Measurements from ENCODE around the gene SMYD3. TPM values are rescaled to one million over a fixed set of nuclear protein-coding genes. Genes with fewer than 3 reads are reported as not detected.

Gene SMYD3
- total and polyA plus RNA-seq, 4 donors: 10.5 to 40.1 (median 32.5) TPM

DNA sequence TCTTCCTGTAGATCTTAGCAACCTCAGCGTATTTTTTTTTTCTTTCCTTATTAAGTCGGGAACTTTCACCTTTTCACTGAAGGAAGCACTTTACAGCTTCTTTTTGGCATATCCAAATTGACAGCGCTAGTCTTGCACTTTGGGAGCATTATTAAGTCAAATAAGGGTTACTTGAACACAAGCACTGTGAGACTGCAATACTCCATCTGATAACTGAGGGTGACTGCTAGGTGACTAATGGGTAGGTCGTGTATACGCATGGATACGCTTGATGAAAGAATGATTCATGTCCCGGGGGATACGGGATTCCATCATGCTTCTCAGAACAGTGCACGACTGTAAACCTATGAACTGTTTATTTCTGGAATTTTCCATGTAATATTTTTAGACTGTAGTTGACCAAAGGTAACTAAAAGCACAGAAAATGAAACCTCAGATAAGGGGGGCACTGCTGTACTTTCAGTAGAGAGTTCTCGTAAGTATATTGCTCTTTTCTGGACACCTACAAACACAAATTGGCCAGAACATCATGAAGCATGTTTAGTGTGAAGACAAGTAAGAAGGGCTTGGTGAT is 364.7 kb downstream of the SMYD3 start:
- Histone ChIP-seq H3K36me3 (ENCODE audit: control insufficient read depth in 4 of 4, insufficient read depth in 4 of 4, low read length in 4 of 4) (no peaks in the 10 kb centered on the region), H3K27me3 (ENCODE audit: control insufficient read depth in 3 of 3, insufficient read depth in 3 of 3, low read length in 2 of 3) (no peaks in the 10 kb centered on the region), H3K4me3 (no peak overlapping the region), H3K9me3 (ENCODE audit: control insufficient read depth in 4 of 4, insufficient read depth in 3 of 4, low read length in 3 of 4) (no peaks in the 10 kb centered on the region), H3K9ac (ENCODE audit: insufficient read depth in 1 of 2, low read length in 2 of 2) (no peak overlapping the region), H3K27ac (ENCODE audit: low read depth in 1 of 2, low read length in 1 of 2) (no peak overlapping the region), H3K4me1 (ENCODE audit: control insufficient read depth in 5 of 5, insufficient read depth in 5 of 5, low read length in 5 of 5) (no peaks in the 10 kb centered on the region)
- TF ChIP-seq, protein P1, sequence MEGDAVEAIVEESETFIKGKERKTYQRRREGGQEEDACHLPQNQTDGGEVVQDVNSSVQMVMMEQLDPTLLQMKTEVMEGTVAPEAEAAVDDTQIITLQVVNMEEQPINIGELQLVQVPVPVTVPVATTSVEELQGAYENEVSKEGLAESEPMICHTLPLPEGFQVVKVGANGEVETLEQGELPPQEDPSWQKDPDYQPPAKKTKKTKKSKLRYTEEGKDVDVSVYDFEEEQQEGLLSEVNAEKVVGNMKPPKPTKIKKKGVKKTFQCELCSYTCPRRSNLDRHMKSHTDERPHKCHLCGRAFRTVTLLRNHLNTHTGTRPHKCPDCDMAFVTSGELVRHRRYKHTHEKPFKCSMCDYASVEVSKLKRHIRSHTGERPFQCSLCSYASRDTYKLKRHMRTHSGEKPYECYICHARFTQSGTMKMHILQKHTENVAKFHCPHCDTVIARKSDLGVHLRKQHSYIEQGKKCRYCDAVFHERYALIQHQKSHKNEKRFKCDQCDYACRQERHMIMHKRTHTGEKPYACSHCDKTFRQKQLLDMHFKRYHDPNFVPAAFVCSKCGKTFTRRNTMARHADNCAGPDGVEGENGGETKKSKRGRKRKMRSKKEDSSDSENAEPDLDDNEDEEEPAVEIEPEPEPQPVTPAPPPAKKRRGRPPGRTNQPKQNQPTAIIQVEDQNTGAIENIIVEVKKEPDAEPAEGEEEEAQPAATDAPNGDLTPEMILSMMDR (IDR thresholded peaks at IDR 0.05; ENCODE audit: control extremely low read depth, extremely low read depth): no peak
- whole genome bisulfite sequencing, 2 donors: 89 to 93% methylated on average over 10 of the region's 10 CpGs
- ATAC-seq (ENCODE audit: insufficient read depth, low FRiP score) (no peak), DNase-seq (no peak)

DNA sequence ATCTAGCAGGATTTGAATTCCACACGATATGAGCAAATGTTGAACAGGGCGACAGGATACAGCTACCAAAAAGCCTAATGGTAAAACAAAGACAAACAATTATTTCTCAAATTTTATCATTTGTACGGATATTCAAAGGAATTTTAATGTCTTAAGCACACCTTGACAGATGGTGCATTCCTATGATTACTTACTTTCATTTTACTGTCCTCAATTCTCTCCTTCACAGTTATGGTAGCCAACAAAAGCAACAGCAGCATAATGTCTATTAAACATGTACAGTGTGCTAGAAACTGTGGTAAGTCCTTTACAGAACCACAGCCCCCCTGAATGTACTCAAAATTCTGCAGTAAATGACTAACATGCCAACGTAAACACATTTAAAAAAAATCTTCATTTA is 365.8 kb downstream of the SMYD3 start:
- DNase-seq (no peak), ATAC-seq (ENCODE audit: insufficient read depth, low FRiP score) (no peak)
- Histone ChIP-seq H3K27ac (ENCODE audit: low read depth in 1 of 2, low read length in 1 of 2) (no peak overlapping the region), H3K9me3 (ENCODE audit: control insufficient read depth in 4 of 4, insufficient read depth in 3 of 4, low read length in 3 of 4) (no peaks in the 10 kb centered on the region), H3K9ac (ENCODE audit: insufficient read depth in 1 of 2, low read length in 2 of 2) (no peak overlapping the region), H3K4me1 (ENCODE audit: control insufficient read depth in 5 of 5, insufficient read depth in 5 of 5, low read length in 5 of 5) (no peaks in the 10 kb centered on the region), H3K36me3 (ENCODE audit: control insufficient read depth in 4 of 4, insufficient read depth in 4 of 4, low read length in 4 of 4) (no peaks in the 10 kb centered on the region), H3K27me3 (ENCODE audit: control insufficient read depth in 3 of 3, insufficient read depth in 3 of 3, low read length in 2 of 3) (no peaks in the 10 kb centered on the region), H3K4me3 (no peak overlapping the region)
- TF ChIP-seq, protein P1 (IDR thresholded peaks at IDR 0.05; ENCODE audit: control extremely low read depth, extremely low read depth): no peak
- 95 to 96% methylated on average over 4 of the region's 4 CpGs for WGBS, 2 donors

DNA sequence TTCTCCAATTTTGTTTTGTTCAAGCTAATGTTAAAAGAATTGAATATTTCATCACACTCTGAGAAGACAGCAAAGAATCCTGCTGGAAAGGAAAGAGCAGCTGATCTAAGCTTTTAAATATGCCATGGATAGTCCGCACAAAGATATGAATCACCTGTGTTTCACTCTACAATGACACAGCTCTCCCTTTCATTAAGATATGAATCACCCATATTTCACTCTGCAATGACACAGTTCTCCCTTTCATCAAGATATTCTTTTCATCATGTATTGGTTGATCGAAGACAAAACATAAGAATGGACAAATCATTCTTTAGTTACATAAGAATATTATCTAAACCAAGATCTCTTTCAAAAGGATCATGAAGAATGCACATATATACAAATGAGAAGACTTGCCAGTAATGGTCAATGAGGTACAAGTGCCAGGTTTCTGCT is 367.3 kb downstream of the SMYD3 start:
- no peak overlapping the region for H3K9ac ChIP-seq (ENCODE audit: insufficient read depth in 1 of 2, low read length in 2 of 2)
- H3K27me3 ChIP-seq (ENCODE audit: control insufficient read depth in 3 of 3, insufficient read depth in 3 of 3, low read length in 2 of 3): no peaks in the 10 kb centered on the region
- no peaks in the 10 kb centered on the region for H3K9me3 ChIP-seq (ENCODE audit: control insufficient read depth in 4 of 4, insufficient read depth in 3 of 4, low read length in 3 of 4)
- no peak overlapping the region for H3K27ac ChIP-seq (ENCODE audit: low read depth in 1 of 2, low read length in 1 of 2)
- 83 to 87% methylated on average over 2 of the region's 2 CpGs for WGBS, 2 donors
- TF ChIP-seq, protein P1 (IDR thresholded peaks at IDR 0.05; ENCODE audit: control extremely low read depth, extremely low read depth): no peak
- ATAC-seq (ENCODE audit: insufficient read depth, low FRiP score) (no peak), DNase-seq (no peak)
- H3K36me3 ChIP-seq (ENCODE audit: control insufficient read depth in 4 of 4, insufficient read depth in 4 of 4, low read length in 4 of 4): no peaks in the 10 kb centered on the region
- H3K4me3 ChIP-seq: no peak overlapping the region
- no peaks in the 10 kb centered on the region for H3K4me1 ChIP-seq (ENCODE audit: control insufficient read depth in 5 of 5, insufficient read depth in 5 of 5, low read length in 5 of 5)

DNA sequence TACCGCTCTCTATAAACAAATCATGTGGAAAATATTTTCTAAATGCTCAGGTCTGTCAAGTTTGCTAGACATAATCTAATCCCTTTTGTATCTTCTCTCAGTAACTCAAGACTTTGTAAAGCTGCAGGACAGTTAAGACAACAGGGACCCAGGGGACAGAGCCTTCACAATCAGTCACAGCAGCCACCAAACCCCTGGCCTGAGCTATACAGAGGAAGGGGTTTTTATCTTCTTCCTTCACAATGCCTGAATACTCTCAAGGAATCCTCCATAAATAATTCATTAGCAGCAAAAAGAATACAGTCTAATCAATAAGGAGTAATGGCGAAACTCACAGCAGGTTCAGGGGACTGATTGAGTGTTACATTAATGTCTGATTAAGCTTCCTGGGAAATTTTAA is 368.3 kb downstream of the SMYD3 start:
- Histone ChIP-seq H3K9me3 (ENCODE audit: control insufficient read depth in 4 of 4, insufficient read depth in 3 of 4, low read length in 3 of 4) (no peaks in the 10 kb centered on the region), H3K4me3 (no peak overlapping the region), H3K27me3 (ENCODE audit: control insufficient read depth in 3 of 3, insufficient read depth in 3 of 3, low read length in 2 of 3) (no peaks in the 10 kb centered on the region), H3K27ac (ENCODE audit: low read depth in 1 of 2, low read length in 1 of 2) (no peak overlapping the region), H3K9ac (ENCODE audit: insufficient read depth in 1 of 2, low read length in 2 of 2) (no peak overlapping the region), H3K36me3 (ENCODE audit: control insufficient read depth in 4 of 4, insufficient read depth in 4 of 4, low read length in 4 of 4) (no peaks in the 10 kb centered on the region), H3K4me1 (ENCODE audit: control insufficient read depth in 5 of 5, insufficient read depth in 5 of 5, low read length in 5 of 5) (no peaks in the 10 kb centered on the region)
- ATAC-seq (ENCODE audit: insufficient read depth, low FRiP score) (no peak), DNase-seq (no peak)
- WGBS, 2 donors: 69 to 80% methylated on average over 2 of the region's 2 CpGs
- TF ChIP-seq, protein P1 (IDR thresholded peaks at IDR 0.05; ENCODE audit: control extremely low read depth, extremely low read depth): no peak
